ENCODE data around the gene C16orf96. TPM values are rescaled to one million over a fixed set of nuclear protein-coding genes. Genes with fewer than 3 reads are reported as not detected.

Gene C16orf96
- total and polyA plus RNA-seq, 2 of the 8 experiments (the other 6 are each of a cell fraction or from before 2014, with no cell fraction given): 1.0 to 1.3 TPM

DNA sequence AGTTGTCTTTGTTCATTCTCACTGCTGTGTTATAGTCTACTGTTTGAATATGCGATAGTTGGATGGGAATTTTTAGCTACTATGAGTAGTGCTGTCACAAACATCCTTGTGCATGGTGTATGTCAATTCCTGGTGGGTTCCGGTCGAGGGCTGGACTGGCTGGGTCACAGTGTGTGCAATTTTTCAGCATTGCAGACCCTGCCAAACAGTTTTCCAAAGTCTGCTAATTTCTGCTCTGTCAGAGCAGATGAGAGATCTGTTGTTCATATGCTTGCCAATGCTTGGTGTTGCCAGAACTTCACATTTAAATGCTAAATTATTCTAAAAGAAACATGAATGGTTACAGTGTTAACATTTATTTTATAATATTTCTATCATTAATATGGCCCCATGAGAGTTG, 3.6 kb upstream of the C16orf96 start:
- H2BK12ac ChIP-seq (ENCODE audit: low read depth, low read length): no peak overlapping the region
- H3K27me3 ChIP-seq (replicated peaks in 1 of 4; ENCODE audit: control insufficient read depth in 3 of 4, extremely low read depth in 1 of 4, insufficient read depth in 3 of 4, low read length in 3 of 4): no peaks in the 10 kb centered on the region
- no peak overlapping the region for H3K14ac ChIP-seq (ENCODE audit: insufficient read length)
- H3K23me2 ChIP-seq (ENCODE audit: low read depth, low read length): no peaks in the 10 kb centered on the region
- FAIRE-seq (no peak), DNase-seq (ENCODE audit: low read depth in 1 of 2, low spot score in 2 of 2) (no peak)
- no peak overlapping the region for H3K4me3 ChIP-seq (ENCODE audit: extremely low read depth in 1 of 4, insufficient read depth in 2 of 4, low read depth in 3 of 4, low read length in 4 of 4)
- no peak overlapping the region for H4K8ac ChIP-seq (ENCODE audit: extremely low read depth, insufficient read depth, low read length)
- H2BK120ac ChIP-seq (replicated peaks; ENCODE audit: low read depth, low read length): no peak overlapping the region
- ChIA-PET CTCF (ENCODE audit: partially characterized antibody) (interaction anchor here (1.2 to 40.7 kb wide), 7 partner anchors 9 to 74 kb away, joined by 3 to 968 read pairs (median 23); no protein-coding TSS in a partner anchor), POLR2A (ENCODE audit: partially characterized antibody) (interaction anchor here (0.6 to 0.9 kb wide), 2 partner anchors 21 to 34 kb away, joined by 3 read pairs; no protein-coding TSS in a partner anchor)
- no peak overlapping the region for H3K27ac ChIP-seq (ENCODE audit: low read depth, low read length)
- no peak overlapping the region for H2AK5ac ChIP-seq (ENCODE audit: low read depth, low read length)
- no peaks in the 10 kb centered on the region for H3K79me1 ChIP-seq (ENCODE audit: low read depth, low read length)
- H3K9ac ChIP-seq (replicated peaks in 1 of 4; ENCODE audit: extremely low read depth in 1 of 4, low read depth in 3 of 4, low read length in 3 of 4): no peak overlapping the region
- no peaks in the 10 kb centered on the region for H3K36me3 ChIP-seq (ENCODE audit: control insufficient read depth in 2 of 4, insufficient read depth in 4 of 4, low read length in 3 of 4)
- no peak overlapping the region for H3K18ac ChIP-seq (ENCODE audit: extremely low read depth, low read length)
- H4K20me1 ChIP-seq (replicated peaks in 1 of 2; ENCODE audit: control insufficient read depth in 1 of 2, insufficient read depth in 2 of 2, low read length in 2 of 2): peaks cover 0 to 2% of the 10 kb centered on the region in 2 experiments
- no peaks in the 10 kb centered on the region for H3K9me3 ChIP-seq (ENCODE audit: insufficient read depth in 2 of 2, low read depth in 1 of 2, low read length in 1 of 2)
- 96% methylated on average over 3 of the region's 3 CpGs; no CpG with 5 or more reads in 1 of the 2 experiments for WGBS, 2 experiments (ENCODE audit: extremely low coverage in 1 of 2, insufficient coverage in 1 of 2, insufficient read length in 1 of 2, insufficient replicate concordance in 2 of 2, low coverage in 1 of 2, low lambda C conversion rate in 2 of 2, missing lambda C conversion rate in 1 of 2)
- H3K23ac ChIP-seq (ENCODE audit: insufficient read length): no peak overlapping the region
- no peak overlapping the region for H2BK15ac ChIP-seq (ENCODE audit: low read length)
- H3K79me2 ChIP-seq (ENCODE audit: control insufficient read depth in 1 of 2, insufficient read depth in 2 of 2, low read length in 2 of 2): no peaks in the 10 kb centered on the region
- H3K4ac ChIP-seq (replicated peaks; ENCODE audit: insufficient read length, low read depth, low read length): no peak overlapping the region
- no peak overlapping the region for H2BK5ac ChIP-seq (ENCODE audit: low read depth, low read length)
- H3K4me2 ChIP-seq (ENCODE audit: insufficient read depth in 1 of 2, low read depth in 2 of 2, low read length in 2 of 2): no peak overlapping the region
- no peak overlapping the region for H3K56ac ChIP-seq (replicated peaks; ENCODE audit: insufficient read length, low read depth, low read length)
- H4K91ac ChIP-seq (replicated peaks; ENCODE audit: insufficient read length, low read length): no peak overlapping the region
- no peak overlapping the region for H4K5ac ChIP-seq (ENCODE audit: insufficient read length, low read depth, low read length)
- TF ChIP-seq NRF1 (IDR thresholded peaks at IDR 0.05; ENCODE audit: low read depth, low read length) (no peak), SIRT6 (IDR thresholded peaks at IDR 0.05; ENCODE audit: low read length) (no peak), ATF3 (IDR thresholded peaks at IDR 0.05; ENCODE audit: insufficient read depth, low read depth, low read length) (no peak), SIN3A (conservative IDR thresholded peaks at IDR 0.05 in 1 of 2, IDR thresholded peaks at IDR 0.05 in 1 of 2; ENCODE audit: low read depth in 1 of 2, low read length in 2 of 2) (no peak), TAF7 (optimal IDR thresholded peaks at IDR 0.05; ENCODE audit: borderline replicate concordance, low read depth, low read length) (no peak), CREB1 (IDR thresholded peaks at IDR 0.05) (no peak), NANOG (IDR thresholded peaks at IDR 0.05; ENCODE audit: insufficient read depth, low read depth, low read length, poor library complexity, severe bottlenecking) (no peak), RBBP5 (IDR thresholded peaks at IDR 0.05; ENCODE audit: borderline replicate concordance, low read depth, low read length) (no peak), MAX (IDR thresholded peaks at IDR 0.05) (no peak), KDM4A (IDR thresholded peaks at IDR 0.05; ENCODE audit: low read depth, low read length, severe bottlenecking) (no peak)
- peaks cover 0 to 3% (median under 1%) of the 10 kb centered on the region in 4 experiments; a peak in 2 of 7 replicates for H3K4me1 ChIP-seq (replicated peaks in 1 of 4; ENCODE audit: control insufficient read depth in 3 of 4, insufficient read depth in 4 of 4, low read length in 3 of 4)
- H2BK20ac ChIP-seq (ENCODE audit: low read length): no peak overlapping the region
- no peak overlapping the region for H2AFZ ChIP-seq (ENCODE audit: low read length)

All from H1 (cell line).